WTC11 (cell line): Measurements from ENCODE around the gene AKAP1.

Source experiments
- CTCF ChIP-seq: fragments of 200-600 bp; IDR thresholded peaks from 2 replicates; pipeline ENCODE4 v1.8.0; 2022; ENCODE audit warnings: antibody characterized with exemption
- ETV6 ChIP-seq: sonication (generic); formaldehyde crosslinking; IDR thresholded peaks from 2 replicates; pipeline ENCODE4 v1.8.1; 2022; ENCODE audit warnings: mild to moderate bottlenecking, missing genetic modification reagents
- ZNF121 ChIP-seq: sonication (generic); formaldehyde crosslinking; IDR thresholded peaks from 2 replicates; pipeline ENCODE4 v1.8.0; 2023; ENCODE audit warnings: missing genetic modification reagents

DNA sequence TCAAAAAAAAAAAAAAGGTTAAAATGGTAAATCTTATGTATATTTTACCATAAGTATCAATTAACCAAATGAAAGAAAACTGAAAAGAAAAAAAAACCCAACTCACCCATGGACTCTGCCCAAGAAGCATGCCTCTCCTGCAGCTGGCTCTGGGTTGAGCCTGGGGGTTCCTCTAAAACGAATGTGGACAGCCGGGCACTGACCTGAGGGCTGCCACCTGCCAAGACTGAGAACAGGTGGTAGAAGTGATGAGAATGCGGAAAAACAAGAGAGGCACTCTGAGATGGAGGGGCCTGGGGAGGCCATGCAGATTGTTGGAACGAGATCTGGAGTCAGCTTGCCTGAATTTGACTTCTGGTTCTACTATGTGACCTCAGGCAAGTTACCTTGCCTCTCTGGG, 85.8 kb downstream of the AKAP1 start:
- no peak for TF ChIP-seq ZNF121 (CRISPR knock-in tag)
- TF ChIP-seq CTCF, result no peak
- TF ChIP-seq ETV6, result no peak
